ENCODE data around the gene ROR2.
"Not testable (repeated sequence)": the region's sequence is repeated elsewhere in the genome, so short reads cannot be mapped to it uniquely, and the experiment has no call there.

The ROR2 gene

DNA sequence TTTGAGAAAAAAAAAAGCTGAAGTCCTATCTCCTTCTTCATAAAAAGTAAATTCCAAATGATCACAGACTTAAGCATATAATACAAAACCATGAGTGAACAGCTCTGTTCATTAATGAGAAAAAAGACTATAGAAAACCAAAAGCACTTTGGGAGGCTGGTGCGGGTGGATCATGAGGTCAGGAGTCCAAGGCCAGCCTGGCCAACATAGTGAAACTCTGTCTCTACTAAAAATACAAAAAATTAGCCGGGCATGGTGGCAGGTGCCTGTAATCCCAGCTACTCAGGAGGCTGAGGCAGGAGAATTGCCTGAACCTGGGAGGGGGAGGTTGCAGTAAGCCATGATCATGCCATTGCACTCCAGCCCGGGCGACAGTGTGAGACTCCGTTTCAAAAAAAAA lies 156.7 kb downstream of the ROR2 start:
- H3K4ac ChIP-seq (ENCODE audit: low read length); H3K18ac ChIP-seq (ENCODE audit: low read length); H3K36me3 ChIP-seq (replicated peaks in 1 of 2; ENCODE audit: control insufficient read depth in 2 of 2, insufficient read depth in 2 of 2, low read length in 2 of 2); H3K4me2 ChIP-seq (ENCODE audit: insufficient read depth, low read length, poor library complexity, severe bottlenecking); H2BK5ac ChIP-seq (ENCODE audit: low read length); H4K8ac ChIP-seq (ENCODE audit: low read depth, low read length); H2BK12ac ChIP-seq (ENCODE audit: low read length); H3K27ac ChIP-seq (replicated peaks; ENCODE audit: low read length); H2BK15ac ChIP-seq (ENCODE audit: low read length); H3K4me3 ChIP-seq (ENCODE audit: low read length in 2 of 2); H4K91ac ChIP-seq (ENCODE audit: low read depth, low read length, poor library complexity); H3K4me1 ChIP-seq (ENCODE audit: control insufficient read depth in 2 of 2, insufficient read depth in 1 of 2, low read depth in 1 of 2, low read length in 2 of 2); H2AFZ ChIP-seq (ENCODE audit: low read length); H3K9me3 ChIP-seq (replicated peaks in 1 of 2; ENCODE audit: control insufficient read depth in 2 of 2, insufficient read depth in 1 of 2, low read depth in 1 of 2, low read length in 2 of 2); H3K23ac ChIP-seq (ENCODE audit: low read depth, low read length, poor library complexity); H2AK5ac ChIP-seq (ENCODE audit: low read depth, low read length); H3K14ac ChIP-seq (ENCODE audit: low read length); H3K27me3 ChIP-seq (ENCODE audit: control insufficient read depth in 3 of 3, insufficient read depth in 3 of 3, low read depth in 1 of 3, low read length in 3 of 3); H3K9ac ChIP-seq (ENCODE audit: low read depth, low read length, poor library complexity); DNase-seq (ENCODE audit: low spot score); H3K79me1 ChIP-seq (ENCODE audit: low read depth, low read length); H2BK120ac ChIP-seq (ENCODE audit: low read depth, low read length): not testable (repeated sequence)
- no CpG with 5 or more reads among the region's 5 CpGs for WGBS, 2 donors (ENCODE audit: extremely low coverage in 2 of 2, insufficient read length in 2 of 2, insufficient replicate concordance in 1 of 2)

DNA sequence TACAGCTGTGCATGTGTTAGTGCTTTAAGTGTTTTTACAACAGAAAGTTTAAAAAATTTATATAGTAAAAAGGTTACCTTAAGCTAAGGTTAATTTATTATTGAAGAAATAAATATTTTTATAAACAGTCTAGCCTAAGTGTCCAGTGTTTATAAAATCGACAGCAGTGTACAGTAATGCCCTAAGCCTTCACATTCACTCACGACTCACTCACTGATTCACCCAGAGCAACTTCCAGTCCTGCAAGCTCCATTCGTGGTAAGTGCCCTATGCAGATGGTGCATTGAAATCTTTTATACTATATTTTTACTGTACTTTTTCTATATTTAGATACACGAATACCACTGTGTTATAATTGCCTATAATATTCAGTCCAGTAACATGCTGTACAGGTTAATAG lies 159.1 kb downstream of the ROR2 start:
- H2AFZ ChIP-seq (ENCODE audit: low read length), result no peak overlapping the region
- no peak overlapping the region for H3K23ac ChIP-seq (ENCODE audit: low read depth, low read length, poor library complexity)
- no peak overlapping the region for H2BK15ac ChIP-seq (ENCODE audit: low read length)
- H2AK5ac ChIP-seq (ENCODE audit: low read depth, low read length), result no peak overlapping the region
- no CpG with 5 or more reads among the region's 4 CpGs for WGBS, 2 donors (ENCODE audit: extremely low coverage in 2 of 2, insufficient read length in 2 of 2, insufficient replicate concordance in 1 of 2)
- H3K27ac ChIP-seq (replicated peaks; ENCODE audit: low read length), result no peak overlapping the region
- H3K4me1 ChIP-seq (ENCODE audit: control insufficient read depth in 2 of 2, insufficient read depth in 1 of 2, low read depth in 1 of 2, low read length in 2 of 2), result peaks cover 2 to 5% of the 10 kb centered on the region in 2 donors
- H2BK5ac ChIP-seq (ENCODE audit: low read length), result no peak overlapping the region
- H3K9ac ChIP-seq (ENCODE audit: low read depth, low read length, poor library complexity), result no peak overlapping the region
- H4K91ac ChIP-seq (ENCODE audit: low read depth, low read length, poor library complexity), result no peak overlapping the region
- no peak overlapping the region for H3K4ac ChIP-seq (ENCODE audit: low read length)
- H2BK12ac ChIP-seq (ENCODE audit: low read length), result no peak overlapping the region
- no peaks in the 10 kb centered on the region for H3K79me1 ChIP-seq (ENCODE audit: low read depth, low read length)
- H3K36me3 ChIP-seq (replicated peaks in 1 of 2; ENCODE audit: control insufficient read depth in 2 of 2, insufficient read depth in 2 of 2, low read length in 2 of 2), result no peaks in the 10 kb centered on the region
- H2BK120ac ChIP-seq (ENCODE audit: low read depth, low read length), result no peak overlapping the region
- H3K14ac ChIP-seq (ENCODE audit: low read length), result no peak overlapping the region
- H3K18ac ChIP-seq (ENCODE audit: low read length), result no peak overlapping the region
- peaks cover 0 to 14% of the 10 kb centered on the region in 2 donors for H3K9me3 ChIP-seq (replicated peaks in 1 of 2; ENCODE audit: control insufficient read depth in 2 of 2, insufficient read depth in 1 of 2, low read depth in 1 of 2, low read length in 2 of 2)
- no peak overlapping the region for H3K4me3 ChIP-seq (ENCODE audit: low read length in 2 of 2)
- no peak overlapping the region for H3K4me2 ChIP-seq (ENCODE audit: insufficient read depth, low read length, poor library complexity, severe bottlenecking)
- no peak for DNase-seq (ENCODE audit: low spot score)
- H4K8ac ChIP-seq (ENCODE audit: low read depth, low read length), result no peak overlapping the region
- no peaks in the 10 kb centered on the region for H3K27me3 ChIP-seq (ENCODE audit: control insufficient read depth in 3 of 3, insufficient read depth in 3 of 3, low read depth in 1 of 3, low read length in 3 of 3)

DNA sequence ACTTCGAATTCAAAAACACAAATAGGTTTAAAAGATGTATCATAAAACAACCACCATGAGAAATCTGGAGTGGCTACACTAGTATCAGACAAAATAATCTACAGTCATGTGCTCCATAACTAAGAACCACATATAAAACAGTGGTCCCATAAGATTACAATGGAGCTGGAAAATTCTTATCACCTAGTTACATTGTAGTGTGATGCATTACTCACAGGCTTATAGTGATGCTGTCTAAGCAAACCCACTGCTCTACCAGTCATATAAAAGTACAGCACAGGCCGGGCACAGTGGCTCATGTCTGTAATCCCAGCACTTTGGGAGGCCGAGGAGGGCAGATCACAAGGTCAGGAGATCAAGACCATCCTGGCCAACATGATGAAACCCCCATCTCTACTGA lies 160.1 kb downstream of the ROR2 start:
- Histone ChIP-seq H4K8ac (ENCODE audit: low read depth, low read length) (no peak overlapping the region), H3K4ac (ENCODE audit: low read length) (no peak overlapping the region), H3K27ac (replicated peaks; ENCODE audit: low read length) (no peak overlapping the region), H2BK5ac (ENCODE audit: low read length) (no peak overlapping the region), H2BK120ac (ENCODE audit: low read depth, low read length) (no peak overlapping the region), H3K4me3 (ENCODE audit: low read length in 2 of 2) (no peak overlapping the region), H3K4me2 (ENCODE audit: insufficient read depth, low read length, poor library complexity, severe bottlenecking) (no peak overlapping the region), H2BK15ac (ENCODE audit: low read length) (no peak overlapping the region), H3K79me1 (ENCODE audit: low read depth, low read length) (peaks cover 2% of the 10 kb centered on the region), H3K14ac (ENCODE audit: low read length) (no peak overlapping the region), H3K27me3 (ENCODE audit: control insufficient read depth in 3 of 3, insufficient read depth in 3 of 3, low read depth in 1 of 3, low read length in 3 of 3) (no peaks in the 10 kb centered on the region), H3K9ac (ENCODE audit: low read depth, low read length, poor library complexity) (no peak overlapping the region), H3K36me3 (replicated peaks in 1 of 2; ENCODE audit: control insufficient read depth in 2 of 2, insufficient read depth in 2 of 2, low read length in 2 of 2) (no peaks in the 10 kb centered on the region), H3K4me1 (ENCODE audit: control insufficient read depth in 2 of 2, insufficient read depth in 1 of 2, low read depth in 1 of 2, low read length in 2 of 2) (peaks cover 0 to 5% of the 10 kb centered on the region in 2 donors), H3K23ac (ENCODE audit: low read depth, low read length, poor library complexity) (no peak overlapping the region), H2AK5ac (ENCODE audit: low read depth, low read length) (no peak overlapping the region), H2BK12ac (ENCODE audit: low read length) (no peak overlapping the region), H4K91ac (ENCODE audit: low read depth, low read length, poor library complexity) (no peak overlapping the region), H3K18ac (ENCODE audit: low read length) (no peak overlapping the region), H2AFZ (ENCODE audit: low read length) (no peak overlapping the region), H3K9me3 (replicated peaks in 1 of 2; ENCODE audit: control insufficient read depth in 2 of 2, insufficient read depth in 1 of 2, low read depth in 1 of 2, low read length in 2 of 2) (peaks cover 0 to 14% of the 10 kb centered on the region in 2 donors)
- no peak for DNase-seq (ENCODE audit: low spot score)
- no CpG with 5 or more reads among the region's 3 CpGs for WGBS, 2 donors (ENCODE audit: extremely low coverage in 2 of 2, insufficient read length in 2 of 2, insufficient replicate concordance in 1 of 2)

DNA sequence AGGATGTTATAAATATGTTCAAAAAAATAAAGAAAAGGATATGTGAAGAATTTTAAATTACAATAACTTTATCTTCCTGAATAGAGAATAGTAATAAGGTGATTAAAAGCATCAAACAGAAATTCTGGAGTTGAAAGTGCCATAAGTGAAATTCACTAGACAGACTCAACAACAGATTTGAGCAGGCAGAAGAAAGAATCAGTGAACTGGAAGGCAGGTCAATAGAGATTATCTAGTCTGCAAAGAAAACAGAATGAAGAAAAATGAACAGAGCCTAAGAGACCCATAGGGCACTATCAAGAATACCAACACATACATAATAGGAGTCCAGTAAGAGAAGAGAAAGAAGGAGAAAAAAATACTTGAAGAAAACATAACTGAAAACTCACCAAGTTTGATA lies 162.1 kb downstream of the ROR2 start:
- Histone ChIP-seq H4K8ac (ENCODE audit: low read depth, low read length) (no peak overlapping the region), H3K27me3 (ENCODE audit: control insufficient read depth in 3 of 3, insufficient read depth in 3 of 3, low read depth in 1 of 3, low read length in 3 of 3) (no peaks in the 10 kb centered on the region), H2AFZ (ENCODE audit: low read length) (no peak overlapping the region), H3K4me1 (ENCODE audit: control insufficient read depth in 2 of 2, insufficient read depth in 1 of 2, low read depth in 1 of 2, low read length in 2 of 2) (no peaks in the 10 kb centered on the region), H3K18ac (ENCODE audit: low read length) (no peak overlapping the region), H3K36me3 (replicated peaks in 1 of 2; ENCODE audit: control insufficient read depth in 2 of 2, insufficient read depth in 2 of 2, low read length in 2 of 2) (peaks cover 2 to 7% of the 10 kb centered on the region in 2 donors), H3K4me2 (ENCODE audit: insufficient read depth, low read length, poor library complexity, severe bottlenecking) (no peak overlapping the region), H3K4me3 (ENCODE audit: low read length in 2 of 2) (no peak overlapping the region), H2BK12ac (ENCODE audit: low read length) (no peak overlapping the region), H3K9ac (ENCODE audit: low read depth, low read length, poor library complexity) (no peak overlapping the region), H3K23ac (ENCODE audit: low read depth, low read length, poor library complexity) (no peak overlapping the region), H3K79me1 (ENCODE audit: low read depth, low read length) (peaks cover 4% of the 10 kb centered on the region), H2BK15ac (ENCODE audit: low read length) (no peak overlapping the region), H3K27ac (replicated peaks; ENCODE audit: low read length) (no peak overlapping the region), H2AK5ac (ENCODE audit: low read depth, low read length) (no peak overlapping the region), H3K14ac (ENCODE audit: low read length) (no peak overlapping the region), H3K4ac (ENCODE audit: low read length) (no peak overlapping the region), H2BK120ac (ENCODE audit: low read depth, low read length) (no peak overlapping the region), H4K91ac (ENCODE audit: low read depth, low read length, poor library complexity) (no peak overlapping the region), H2BK5ac (ENCODE audit: low read length) (no peak overlapping the region), H3K9me3 (replicated peaks in 1 of 2; ENCODE audit: control insufficient read depth in 2 of 2, insufficient read depth in 1 of 2, low read depth in 1 of 2, low read length in 2 of 2) (peaks cover 3 to 22% of the 10 kb centered on the region in 2 donors)
- DNase-seq (ENCODE audit: low spot score), result no peak
